ENCODE data around the gene SIK3.

- TF ChIP-seq, protein P1, sequence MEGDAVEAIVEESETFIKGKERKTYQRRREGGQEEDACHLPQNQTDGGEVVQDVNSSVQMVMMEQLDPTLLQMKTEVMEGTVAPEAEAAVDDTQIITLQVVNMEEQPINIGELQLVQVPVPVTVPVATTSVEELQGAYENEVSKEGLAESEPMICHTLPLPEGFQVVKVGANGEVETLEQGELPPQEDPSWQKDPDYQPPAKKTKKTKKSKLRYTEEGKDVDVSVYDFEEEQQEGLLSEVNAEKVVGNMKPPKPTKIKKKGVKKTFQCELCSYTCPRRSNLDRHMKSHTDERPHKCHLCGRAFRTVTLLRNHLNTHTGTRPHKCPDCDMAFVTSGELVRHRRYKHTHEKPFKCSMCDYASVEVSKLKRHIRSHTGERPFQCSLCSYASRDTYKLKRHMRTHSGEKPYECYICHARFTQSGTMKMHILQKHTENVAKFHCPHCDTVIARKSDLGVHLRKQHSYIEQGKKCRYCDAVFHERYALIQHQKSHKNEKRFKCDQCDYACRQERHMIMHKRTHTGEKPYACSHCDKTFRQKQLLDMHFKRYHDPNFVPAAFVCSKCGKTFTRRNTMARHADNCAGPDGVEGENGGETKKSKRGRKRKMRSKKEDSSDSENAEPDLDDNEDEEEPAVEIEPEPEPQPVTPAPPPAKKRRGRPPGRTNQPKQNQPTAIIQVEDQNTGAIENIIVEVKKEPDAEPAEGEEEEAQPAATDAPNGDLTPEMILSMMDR (IDR thresholded peaks at IDR 0.05) = no peak
- TF ChIP-seq POLR2A (IDR thresholded peaks at IDR 0.05) = no peak
Measured at GRCh38 chr11:116823031-116823843, 275.0 kb downstream of the SIK3 start, which contains the start of gene APOA4.

Data from heart left ventricle (tissue), 13 donors.